Measurements from ENCODE around the gene TAS1R1.

TAS1R1 gene

DNA sequence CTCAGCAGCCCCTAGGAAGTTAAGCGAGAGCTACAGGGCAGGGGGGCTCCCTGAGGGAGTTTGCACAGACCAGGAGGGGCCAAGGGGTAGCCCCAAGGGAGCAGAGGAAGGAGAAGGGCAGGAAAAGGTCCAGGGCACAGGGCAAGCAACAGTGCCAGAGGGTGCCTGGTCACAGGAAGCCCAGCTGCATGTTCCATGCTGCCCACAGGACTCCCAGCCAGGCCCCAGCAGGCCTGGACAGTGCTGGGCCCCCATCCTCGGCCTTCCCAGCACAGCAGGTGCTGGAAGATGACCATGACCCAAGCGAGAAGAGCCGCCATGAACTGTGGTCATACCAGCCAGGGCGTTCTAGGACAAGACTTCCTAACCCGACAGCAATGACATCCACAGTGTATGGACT is 36.5 kb downstream of the TAS1R1 start:
- TF ChIP-seq, protein P1, sequence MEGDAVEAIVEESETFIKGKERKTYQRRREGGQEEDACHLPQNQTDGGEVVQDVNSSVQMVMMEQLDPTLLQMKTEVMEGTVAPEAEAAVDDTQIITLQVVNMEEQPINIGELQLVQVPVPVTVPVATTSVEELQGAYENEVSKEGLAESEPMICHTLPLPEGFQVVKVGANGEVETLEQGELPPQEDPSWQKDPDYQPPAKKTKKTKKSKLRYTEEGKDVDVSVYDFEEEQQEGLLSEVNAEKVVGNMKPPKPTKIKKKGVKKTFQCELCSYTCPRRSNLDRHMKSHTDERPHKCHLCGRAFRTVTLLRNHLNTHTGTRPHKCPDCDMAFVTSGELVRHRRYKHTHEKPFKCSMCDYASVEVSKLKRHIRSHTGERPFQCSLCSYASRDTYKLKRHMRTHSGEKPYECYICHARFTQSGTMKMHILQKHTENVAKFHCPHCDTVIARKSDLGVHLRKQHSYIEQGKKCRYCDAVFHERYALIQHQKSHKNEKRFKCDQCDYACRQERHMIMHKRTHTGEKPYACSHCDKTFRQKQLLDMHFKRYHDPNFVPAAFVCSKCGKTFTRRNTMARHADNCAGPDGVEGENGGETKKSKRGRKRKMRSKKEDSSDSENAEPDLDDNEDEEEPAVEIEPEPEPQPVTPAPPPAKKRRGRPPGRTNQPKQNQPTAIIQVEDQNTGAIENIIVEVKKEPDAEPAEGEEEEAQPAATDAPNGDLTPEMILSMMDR (IDR thresholded peaks at IDR 0.05; ENCODE audit: extremely low read depth, missing control alignments) = no peak

DNA sequence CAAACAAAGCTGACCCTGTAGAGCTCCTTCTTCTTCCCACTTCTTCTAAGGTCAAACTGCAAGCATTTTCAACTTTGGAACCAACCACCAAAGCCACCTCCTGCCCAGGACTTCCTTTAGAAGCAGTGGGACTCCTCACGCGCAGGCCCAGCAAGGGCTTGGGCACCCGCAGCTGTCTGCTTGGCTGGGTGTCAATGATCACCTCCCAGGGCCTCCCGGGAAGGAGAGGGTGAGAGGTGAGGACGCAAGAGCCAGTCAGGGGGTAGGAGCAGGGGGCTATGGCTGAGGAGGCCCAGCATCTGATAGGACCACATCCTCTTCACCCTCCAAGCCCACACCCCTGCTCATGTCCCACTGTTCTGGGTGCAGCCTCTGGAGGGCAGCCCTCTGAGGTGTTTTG is 37.3 kb downstream of the TAS1R1 start:
- TF ChIP-seq, protein P1 (IDR thresholded peaks at IDR 0.05; ENCODE audit: extremely low read depth, missing control alignments) = no peak
- DNase-seq (ENCODE audit: low spot score) = no peak

More for the DNA sequence above, 36.5 kb downstream of the TAS1R1 start:
- no peak for DNase-seq (ENCODE audit: low spot score)

- TF ChIP-seq, protein P1 (IDR thresholded peaks at IDR 0.05; ENCODE audit: extremely low read depth, missing control alignments) = no peak
- no peak for DNase-seq (ENCODE audit: low spot score)
These were observed 37.9 kb downstream of the TAS1R1 start for GRCh38 chr1:6592865-6593593.

- TF ChIP-seq, protein P1 (IDR thresholded peaks at IDR 0.05; ENCODE audit: extremely low read depth, missing control alignments) = no peak
- DNase-seq (ENCODE audit: low spot score) = no peak
These were observed 38.7 kb downstream of the TAS1R1 start for GRCh38 chr1:6593810-6594209.

DNA sequence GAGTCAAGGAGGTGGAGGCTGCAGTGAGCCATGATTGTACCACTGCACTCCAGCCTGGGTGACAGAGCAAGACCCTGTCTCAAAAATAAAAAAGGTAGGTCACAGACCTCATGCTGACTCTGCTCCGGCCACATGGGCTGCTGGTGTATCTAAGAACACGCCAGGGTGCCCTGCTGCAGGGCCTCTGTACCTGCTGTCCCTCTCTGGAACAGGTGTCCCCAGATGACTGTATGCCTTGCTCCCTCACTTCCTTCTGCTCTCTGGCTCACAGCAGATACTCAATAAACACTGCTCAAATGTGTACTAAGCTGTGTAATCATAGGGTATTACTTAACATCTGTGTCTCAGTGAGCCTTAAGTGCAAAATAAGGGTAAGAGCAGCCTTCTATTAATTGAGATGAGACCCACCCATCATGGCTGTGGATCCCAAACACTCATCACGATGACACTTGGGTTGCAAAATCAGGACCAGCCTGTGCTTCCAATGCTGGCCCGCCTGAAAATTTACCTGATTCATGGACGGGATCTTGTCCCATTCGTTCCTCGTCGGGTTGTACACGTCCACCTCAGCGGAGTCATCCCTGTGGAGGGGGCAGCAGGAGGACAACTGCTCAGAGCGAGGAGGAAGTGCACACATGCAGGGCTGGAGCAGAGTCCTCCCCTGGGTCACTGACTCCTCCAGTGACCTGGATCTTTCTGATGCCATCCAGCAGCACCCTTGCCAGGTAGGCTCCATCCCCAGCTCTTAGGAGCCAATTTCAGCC is 40.1 kb downstream of the TAS1R1 start:
- no peak for DNase-seq (ENCODE audit: low spot score)
- TF ChIP-seq, protein P1 (IDR thresholded peaks at IDR 0.05; ENCODE audit: extremely low read depth, missing control alignments) = no peak

GRCh38 chr1:6596351-6596750 is 41.2 kb downstream of the TAS1R1 start:
- TF ChIP-seq, protein P1 (IDR thresholded peaks at IDR 0.05; ENCODE audit: extremely low read depth, missing control alignments) = no peak
- no peak for DNase-seq (ENCODE audit: low spot score)

Measured in GM20000 (cell line).